GM04504 (cell line): ENCODE measurements around the gene PDE6C.
A peak's percentile ranks its signal among the peaks of the same experiment; 100 is the strongest.

Experiments
- DNase-seq: peaks from one replicate; pipeline ENCODE4 v3.0.0-alpha.2; 2012; ENCODE audit warnings: low read depth

The PDE6C gene

GRCh38 chr10:93702210-93703001 is 90.1 kb downstream of the PDE6C start, which contains the start of gene FRA10AC1:
Gene FRA10AC1, minus strand, starts transcription at chr10:93702592. Its CDS starts 2,486 bp downstream, at chr10:93700106.
- DNase-seq: peak; percentile 79

- no peak for DNase-seq
These were observed 90.7 kb downstream of the PDE6C start for GRCh38 chr10:93703066-93703465.

GRCh38 chr10:93703841-93704240 is 91.5 kb downstream of the PDE6C start:
- DNase-seq: no peak

- DNase-seq: no peak
These were observed 92.1 kb downstream of the PDE6C start for GRCh38 chr10:93704451-93704850.

DNA sequence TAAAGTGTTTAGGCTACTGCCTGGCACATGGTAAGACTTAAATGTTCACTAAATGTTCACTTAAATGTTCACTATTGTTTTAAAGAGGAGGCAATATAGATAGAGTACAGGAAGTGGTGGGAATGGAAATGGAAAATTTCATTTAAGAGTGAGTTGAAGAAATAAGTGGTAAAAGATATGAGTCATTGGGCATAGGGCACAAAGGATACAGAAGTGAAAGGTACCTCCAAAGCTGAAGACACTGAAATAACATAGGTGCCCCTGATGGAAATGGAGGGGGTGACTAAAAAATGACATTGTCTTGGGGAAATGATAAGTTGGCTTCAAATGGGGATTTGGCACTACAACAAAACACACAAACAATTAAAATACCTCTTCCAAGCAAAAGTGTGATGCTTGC is 95.3 kb downstream of the PDE6C start:
- DNase-seq: no peak

DNA sequence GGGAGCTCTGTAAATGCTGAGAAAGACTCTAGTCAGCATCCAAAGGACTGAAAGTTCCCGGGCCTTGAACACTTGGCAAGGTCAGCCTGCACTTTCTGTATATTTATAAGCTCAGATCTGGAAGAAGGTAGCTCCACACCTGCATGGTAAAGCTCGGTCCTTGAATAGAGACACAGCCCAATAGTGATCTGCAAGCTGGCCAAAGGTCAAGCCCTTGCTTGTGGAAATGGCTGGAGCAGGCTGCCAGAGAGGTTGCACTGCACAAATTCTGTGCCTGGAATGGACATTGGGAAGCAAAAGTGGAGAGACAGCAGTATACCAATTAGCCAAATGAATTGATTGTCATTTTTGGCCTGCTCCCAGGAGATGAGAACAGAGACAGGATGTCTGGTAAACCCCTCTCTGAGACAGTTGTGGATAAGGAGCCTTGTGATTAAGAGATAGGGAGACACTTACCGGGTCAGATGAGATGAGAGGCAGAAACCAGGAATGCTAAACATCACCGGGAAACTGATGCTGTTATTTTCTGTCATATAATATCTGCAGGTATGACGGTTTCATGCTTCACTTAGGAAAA is 98.1 kb downstream of the PDE6C start:
- DNase-seq: no peak

DNA sequence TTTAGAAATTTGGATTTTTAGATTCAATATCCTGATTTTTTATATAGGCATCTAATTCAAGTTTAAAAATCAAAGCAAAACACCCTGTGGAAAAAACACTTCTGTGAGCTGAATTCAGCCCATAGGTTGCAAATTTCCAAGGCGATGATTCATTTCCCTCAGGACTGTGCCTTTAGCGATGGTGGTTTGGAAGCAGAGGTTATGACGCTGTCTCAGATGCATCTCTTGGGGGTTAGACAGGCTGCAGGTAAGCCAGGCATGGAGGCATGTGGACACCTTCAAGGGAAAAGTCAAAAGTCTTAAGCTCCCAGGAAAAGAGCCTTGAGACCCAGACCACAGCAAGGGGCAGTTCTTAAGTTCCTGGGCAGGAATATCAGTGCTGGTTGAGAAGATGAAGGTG is 99.6 kb downstream of the PDE6C start:
- no peak for DNase-seq

DNA sequence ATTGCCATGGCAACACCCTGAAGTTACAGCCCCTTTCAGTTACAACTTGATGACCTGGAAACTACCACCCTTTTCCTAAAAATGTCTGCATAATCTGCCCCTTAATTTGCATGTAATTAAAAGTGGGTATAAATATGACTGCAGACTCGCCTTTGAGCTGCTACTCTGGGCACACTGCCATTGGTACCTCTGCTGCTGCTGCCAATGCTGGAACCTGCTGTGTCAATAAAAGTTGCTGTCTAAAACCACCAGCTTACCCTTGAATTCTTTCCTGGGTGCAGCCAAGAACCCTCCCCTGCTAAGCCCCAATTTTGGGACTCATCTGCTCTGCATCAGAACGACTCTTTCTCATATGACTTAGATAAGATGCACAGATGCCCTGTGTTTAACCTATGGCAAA is 100.3 kb downstream of the PDE6C start:
- no peak for DNase-seq

- DNase-seq: no peak
These were observed 103.0 kb downstream of the PDE6C start for GRCh38 chr10:93715345-93715744.
